GM19463 (cell line): Measurements from ENCODE around the gene AIP.

Source experiments
- ATAC-seq: cut with Tn5 transposase; IDR thresholded peaks from one replicate; pipeline ENCODE4 v1.9.1; 2021; ENCODE audit warnings: mild to moderate bottlenecking, moderate library complexity; ENCODE audit not compliant: unreplicated experiment

The AIP gene

DNA sequence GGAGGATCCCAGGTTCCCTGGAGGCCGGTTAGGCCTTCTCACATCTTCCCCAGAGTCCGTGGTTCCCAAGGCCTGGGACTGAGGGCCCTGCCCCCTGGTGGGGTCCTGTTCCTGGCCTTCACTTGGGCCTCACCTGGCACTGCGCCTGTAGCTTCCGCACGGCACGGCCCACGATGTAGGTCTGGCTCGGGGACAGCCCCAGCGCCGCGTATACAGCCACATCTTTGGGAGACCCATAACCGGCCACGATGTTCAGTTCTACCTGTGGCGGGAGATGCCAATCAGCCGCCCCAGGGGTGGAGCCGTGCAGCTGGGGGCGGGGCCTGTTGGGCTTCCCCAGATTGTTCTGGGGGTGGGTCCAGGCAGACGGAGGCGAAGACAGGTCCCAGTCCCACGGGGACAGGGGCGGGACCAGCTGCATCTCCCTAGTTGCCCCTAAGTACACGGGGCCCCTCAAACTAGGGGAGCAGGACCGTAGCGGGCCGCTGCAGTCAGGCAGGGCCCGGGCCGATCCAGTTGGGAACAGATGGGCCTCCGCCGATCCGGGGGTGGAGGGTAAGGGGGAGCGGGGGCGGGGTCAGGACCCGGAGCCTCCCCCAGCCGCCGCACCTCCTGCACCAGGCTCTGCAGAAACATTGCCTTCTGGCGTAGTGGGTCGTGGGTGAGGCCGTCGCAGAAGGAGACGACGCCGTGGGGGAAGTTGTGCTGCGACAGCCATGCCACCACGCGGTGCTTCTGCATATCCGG, 10.1 kb downstream of the AIP start:
- no peak for ATAC-seq

DNA sequence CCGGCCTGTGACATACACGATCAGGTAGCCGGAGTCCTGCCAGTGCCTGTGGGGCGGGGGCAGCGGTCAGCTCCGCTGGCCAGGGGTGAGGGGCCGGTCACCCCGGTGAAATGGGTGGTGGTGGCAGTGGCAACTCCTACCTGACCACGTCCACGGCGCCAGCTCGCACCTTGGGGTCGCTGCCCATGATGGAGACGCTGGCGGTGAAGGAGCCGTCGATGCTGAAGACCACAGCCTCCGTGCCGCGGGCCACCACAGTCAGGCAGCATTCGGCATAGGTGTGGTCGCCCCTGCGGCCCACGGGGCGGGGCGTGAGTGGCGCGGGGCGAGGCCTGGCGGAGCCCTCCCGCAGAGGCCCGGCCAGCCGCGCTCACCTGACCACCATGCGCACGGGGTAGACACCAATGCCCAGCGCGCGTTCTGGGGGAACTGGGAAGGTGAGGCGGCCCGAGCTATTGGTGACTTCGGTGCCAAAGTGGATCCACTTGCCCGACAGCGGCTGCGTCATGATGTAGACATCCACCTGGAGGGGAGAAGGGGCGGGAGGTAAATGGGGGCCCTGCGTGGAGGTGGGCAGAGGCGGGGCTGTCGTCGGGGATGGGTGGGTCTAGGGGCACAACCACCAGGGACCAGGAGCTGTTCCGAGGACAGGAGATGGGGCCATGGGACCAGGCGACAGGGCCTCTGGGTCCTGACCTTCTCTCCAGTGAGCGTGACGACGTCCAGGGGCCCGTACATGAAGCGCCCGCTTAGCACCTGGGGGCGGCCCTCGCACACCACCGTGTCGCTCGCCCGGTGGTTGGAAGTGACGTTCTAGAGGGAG, 10.9 kb downstream of the AIP start:
- ATAC-seq = no peak

DNA sequence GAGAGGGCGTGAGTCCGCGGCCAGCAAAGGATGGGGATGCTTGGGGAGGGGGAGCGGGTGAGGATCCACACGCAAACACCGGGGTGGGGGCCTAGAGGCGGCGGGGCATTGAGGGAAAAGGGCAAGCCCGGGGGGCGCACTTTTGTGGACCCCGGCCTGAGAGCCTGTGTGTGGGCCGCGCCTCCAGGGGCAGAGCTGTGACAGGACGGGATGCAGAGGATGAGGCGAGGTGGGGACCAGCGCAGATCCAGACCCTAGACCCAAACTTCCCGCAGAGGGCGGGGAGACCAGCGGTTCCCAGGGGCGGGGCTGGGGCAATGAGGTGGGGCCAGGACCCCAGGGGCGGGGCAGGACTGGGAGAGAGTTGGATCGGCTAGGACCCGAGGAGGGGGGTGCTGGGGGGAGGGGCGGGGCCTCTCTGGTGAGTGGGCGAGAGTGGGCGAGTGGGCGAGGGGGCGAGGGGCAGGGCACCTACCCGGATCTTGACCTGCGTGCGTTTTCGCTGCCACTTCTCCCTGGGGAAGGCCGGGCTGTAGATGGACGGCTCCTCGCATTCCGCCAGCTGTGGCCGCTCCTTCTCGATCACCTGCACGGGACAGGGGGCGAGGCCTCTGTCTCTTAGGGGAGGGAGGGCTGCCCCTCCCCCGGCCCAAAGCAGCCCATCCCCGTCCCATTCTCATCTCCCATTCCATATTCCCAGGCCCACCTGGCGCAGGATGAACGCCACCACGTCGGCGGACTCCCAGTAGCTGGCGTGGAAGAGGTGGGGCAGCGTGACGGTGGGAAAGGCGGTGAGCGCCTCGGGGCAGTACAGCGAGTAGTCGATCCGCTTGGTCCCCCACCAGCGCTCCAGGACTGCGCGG, 11.8 kb downstream of the AIP start:
- ATAC-seq = no peak

DNA sequence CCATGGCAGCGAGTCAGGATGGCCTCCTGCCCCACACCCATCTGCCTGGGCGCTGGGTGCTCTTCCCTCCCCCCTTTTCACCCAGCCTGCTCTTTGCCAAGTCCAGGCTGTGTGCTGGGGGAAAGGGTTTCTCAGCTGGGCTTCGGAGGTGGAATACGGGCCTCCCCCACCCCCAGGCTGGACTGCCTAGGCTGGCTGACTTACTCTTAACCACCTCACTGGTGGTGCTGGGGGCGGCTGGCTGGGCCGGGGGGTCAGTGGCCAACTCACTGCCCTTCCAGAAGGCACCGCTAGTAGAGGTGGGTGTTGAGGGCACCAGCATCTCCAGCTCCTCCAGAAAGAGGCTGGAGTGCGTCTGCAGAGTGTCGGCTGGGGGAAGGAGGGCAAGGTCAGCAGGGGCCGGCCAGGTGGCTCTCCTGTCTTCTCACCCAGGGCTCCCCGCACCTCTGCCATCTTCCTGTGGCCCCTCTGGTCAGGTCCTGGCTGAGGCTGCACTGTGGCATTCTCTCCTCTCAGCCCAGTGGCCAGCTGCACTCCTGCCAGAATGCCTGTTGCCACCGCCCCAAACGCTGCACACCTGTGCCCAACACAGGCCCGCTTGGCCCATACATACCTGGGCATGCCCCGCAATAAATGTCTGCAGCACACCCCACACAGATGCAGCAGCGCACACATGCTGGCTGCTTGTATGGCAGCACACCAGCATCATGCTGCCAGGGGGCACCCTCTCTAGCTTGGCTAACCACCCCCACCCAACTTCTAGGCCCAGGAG, 12.6 kb downstream of the AIP start:
- no peak for ATAC-seq

DNA sequence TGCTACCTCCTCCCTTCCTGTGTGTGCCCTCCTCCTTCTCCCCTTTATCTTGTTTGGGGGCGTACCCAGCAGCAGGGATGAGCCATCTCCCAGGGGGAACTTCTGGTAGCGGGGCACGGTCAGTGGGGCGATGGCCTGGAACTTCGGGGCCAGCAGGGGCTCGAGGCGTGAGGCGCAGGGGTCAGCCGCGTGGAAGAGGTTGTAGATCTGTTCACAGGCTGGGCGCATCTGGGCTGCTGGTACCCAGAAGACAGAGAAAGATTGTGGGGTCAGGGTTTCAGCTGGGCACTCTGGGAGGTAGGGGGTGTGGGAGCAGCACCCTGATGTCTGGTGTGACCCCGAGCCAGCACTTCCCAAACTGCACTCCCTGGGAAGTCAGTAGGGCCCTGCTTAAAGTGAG, 13.3 kb downstream of the AIP start:
- no peak for ATAC-seq

DNA sequence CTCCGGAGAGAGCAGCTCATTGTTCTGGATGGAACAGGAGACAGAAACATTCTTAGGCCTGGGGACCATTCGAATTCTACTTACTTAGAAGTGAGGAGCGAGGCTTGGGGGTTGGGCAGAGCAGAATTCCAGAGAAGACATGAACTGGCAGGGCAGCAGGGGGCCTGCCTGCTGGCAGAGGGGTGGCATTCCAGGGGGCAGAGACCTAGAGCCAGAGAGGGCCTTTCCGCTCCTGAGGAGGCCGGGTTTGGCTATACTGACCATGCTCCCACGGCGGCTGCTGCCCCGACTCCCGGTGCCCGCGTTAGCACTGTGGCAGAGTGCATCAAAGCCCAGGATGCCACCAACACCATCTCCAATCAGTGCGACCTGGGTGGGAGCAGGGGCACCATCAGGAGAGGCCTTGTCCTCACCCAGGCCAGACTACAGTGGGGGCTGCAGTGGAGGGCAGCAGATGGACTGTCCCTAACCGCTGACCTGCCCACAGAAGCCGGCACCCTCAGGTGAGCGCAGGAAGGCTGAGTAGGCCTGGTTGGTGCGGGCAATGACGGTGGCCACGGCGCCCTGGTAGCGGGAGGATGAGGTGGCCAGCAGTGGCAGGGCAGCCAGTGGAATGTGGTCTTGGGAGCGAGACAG, 14.9 kb downstream of the AIP start:
- ATAC-seq = no peak

DNA sequence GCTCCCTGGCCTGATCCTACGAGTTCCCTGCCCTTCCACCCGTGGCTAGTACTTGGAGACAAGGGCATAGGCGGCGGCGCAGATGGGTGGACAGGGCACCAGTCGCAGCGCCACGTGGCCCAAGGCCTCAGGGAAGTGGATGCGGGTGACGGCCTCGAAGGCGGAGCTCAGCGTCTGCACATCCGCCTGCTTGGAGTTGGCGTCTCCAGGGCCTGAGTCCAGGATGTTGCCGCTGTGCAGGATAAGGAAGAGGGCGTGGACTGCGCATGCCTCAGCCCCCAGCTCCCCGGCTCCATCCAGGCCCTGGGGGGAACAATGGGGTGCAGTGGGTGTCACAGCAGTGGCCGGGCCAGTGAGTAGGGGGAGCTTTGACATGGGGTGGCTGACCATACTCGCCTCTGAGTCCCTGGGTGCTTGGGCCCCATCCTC, 15.7 kb downstream of the AIP start:
- no peak for ATAC-seq

DNA sequence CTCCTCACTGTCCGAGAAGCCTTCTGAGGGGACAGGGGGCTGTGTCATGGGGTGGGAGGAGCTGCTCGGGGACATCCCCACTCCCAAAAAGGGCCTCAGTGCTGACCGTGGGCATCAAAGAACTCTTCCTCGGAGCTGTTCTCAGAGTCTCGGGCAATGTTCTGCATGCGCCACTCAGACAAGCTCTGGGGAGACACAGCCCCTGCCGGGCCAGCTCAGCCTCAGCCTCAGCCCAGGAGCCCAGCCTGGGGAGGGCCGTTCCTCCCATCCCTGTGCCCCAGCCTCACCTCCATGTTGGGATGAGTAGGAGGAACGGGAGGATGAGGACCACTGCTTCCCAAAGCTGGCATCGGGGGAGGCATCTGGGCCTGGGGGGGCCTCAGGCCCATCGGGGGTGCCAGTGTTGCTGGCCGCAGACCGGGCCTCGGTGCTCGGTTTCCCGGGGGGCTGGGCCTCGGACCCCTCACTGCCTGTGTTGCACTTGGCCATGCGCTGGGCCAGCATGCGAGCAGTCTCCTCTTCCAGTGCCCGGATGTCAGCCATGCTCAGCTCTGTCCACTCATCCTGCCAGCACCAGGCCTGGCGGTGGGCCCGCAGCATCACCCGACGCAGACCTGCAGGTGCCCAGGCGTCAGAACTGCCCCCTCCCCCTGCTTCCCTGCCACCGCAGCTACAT, 17.1 kb downstream of the AIP start:
- ATAC-seq = no peak

DNA sequence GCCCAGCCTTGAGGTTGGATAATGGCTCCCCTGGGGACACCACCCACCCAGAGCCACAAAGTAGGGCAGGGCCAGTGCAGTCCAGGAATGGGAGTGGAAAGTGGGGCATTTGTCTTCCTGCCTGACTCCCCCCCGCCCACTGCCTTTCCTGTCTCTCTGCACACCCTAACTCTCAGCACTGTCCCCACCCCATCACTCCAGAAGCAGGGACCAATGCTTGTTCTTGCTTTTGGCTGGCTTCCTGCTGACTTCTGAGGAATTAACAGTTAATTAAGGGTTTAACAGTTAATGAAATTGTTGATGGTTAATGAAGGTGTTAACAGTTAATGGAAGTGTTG, 17.6 kb downstream of the AIP start:
- no peak for ATAC-seq

DNA sequence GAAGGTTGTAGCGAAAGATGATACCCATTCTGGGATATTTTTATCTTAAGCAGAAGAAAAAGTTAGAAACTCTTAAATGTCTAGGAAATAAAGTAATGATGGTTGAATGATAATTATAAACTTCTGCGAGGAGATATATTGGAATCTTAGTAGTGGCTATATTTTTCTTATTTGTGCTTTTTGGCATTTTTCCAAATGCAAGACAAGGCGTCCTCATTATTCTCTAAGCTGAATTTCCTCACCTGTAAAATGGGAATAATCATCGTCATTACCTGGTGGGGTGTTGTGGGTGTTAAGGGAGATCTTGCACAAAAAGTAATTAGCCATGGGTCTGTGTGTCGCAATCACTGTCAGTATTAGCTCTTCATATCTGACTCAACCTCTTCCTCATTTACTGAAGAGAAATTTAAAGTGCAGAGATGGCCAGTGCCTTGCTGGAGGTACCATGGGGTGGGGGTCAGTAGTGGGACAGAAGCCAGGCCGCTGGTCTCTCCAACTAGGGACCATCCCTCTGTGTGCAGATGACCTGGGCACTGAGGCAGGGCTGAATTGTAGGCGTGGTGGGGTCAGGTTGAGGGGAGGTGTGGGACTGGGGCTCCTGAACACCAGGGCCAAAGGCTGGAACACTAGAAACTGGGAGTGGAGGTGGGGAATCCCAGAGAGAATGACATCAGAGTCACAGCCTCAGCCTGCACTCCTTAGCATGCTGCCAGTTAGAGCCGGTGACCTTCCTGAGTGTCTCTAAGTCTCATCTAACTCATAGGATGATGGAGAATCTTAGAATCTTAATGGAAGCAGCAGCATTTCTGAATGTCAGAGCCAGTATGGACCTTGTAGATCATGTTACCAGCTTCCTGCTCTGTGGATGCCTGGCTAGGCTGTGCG, 18.2 kb downstream of the AIP start:
- ATAC-seq = no peak

DNA sequence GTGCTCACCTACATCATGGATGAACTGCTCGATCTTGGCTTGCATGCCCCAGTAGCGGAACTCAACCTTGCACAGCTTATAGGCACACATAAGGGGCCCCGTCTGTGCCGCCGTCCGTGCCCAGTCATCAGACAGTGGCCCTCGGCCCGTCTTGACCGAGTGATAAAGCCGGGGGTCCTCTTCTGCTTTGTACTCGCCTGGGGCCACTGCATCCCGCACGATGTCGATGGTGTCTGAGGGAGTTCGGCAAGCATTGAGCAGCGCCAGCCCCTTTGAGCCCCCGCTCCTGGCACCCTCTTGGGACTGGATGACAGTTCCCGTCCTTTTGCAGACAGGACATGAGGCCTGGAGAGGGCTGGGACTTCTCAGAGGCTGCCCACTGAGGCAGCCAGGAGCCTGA, 19.0 kb downstream of the AIP start:
- ATAC-seq = no peak

DNA sequence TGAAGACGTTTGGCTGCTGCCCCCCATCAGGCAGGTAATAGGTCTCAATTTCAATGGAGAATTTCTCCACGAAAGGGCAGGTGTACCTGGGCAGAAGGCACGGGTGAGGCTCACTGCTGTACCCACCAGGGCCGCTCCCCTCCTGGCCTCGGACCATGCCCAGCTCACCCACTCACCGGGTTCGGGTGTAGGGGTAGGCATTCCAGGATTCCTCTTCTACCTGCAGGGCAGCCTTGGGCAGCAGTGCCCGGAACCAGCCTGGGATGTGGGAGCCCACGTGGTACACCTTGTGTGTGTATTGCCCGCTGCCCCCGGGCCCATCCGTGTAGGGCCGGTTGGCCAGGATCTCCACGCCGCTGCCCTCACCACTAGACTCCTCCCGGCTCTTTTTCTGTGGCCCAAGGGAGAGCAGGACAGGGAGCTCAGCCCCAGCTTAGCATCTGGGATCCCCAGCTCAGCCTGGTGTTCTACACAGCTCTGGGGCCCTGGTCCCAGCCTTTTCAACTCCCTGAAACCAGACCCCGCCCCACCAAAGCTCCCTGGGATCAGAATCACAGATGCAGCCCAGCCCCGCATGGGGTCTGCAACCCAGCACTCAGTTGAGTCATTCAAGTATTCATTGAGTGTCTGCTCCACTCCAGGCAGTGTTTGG, 19.6 kb downstream of the AIP start:
- ATAC-seq = no peak

DNA sequence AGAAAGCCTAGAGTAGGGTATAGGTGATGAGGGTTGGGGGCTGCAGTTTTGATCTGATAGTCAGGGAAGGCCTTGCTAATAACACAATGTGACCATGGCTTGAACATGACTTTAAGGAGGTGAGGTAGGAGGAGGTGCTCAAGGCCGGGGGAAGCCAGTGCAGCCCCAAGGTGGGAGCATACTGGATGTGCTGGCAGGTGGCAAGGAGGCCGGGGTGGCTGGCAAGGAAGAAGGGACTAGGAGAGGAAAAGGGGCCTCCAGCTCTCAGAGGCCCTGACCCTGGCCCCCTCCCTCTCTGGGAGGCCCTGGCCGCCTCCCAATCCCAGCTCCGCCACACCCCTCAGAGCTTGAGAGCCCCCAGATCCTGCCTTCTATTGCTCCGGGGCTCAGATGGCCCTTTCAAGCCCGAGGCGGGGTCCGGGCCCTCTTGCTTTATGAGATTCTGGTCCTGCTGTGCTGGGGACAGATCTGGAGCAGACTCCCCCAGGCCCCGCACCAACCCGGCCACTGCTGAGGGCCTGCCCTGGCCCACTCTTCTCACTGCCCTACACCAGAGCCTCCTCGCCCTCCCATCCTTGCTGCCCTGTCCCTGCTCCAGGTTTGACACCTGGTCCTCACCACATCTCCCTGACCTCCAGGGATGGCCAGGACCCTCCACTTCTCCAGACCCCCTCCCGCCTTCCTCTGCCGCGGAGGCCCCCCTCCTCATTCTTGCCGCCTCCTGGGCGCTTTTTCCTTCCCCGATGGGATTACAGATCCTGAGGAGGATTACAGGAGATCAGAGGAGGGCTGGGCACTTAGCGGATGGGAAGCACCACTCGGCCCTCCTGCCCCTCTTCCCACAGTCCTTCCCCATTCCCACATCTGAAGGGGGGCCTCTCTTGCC, 20.5 kb downstream of the AIP start:
- ATAC-seq = no peak

DNA sequence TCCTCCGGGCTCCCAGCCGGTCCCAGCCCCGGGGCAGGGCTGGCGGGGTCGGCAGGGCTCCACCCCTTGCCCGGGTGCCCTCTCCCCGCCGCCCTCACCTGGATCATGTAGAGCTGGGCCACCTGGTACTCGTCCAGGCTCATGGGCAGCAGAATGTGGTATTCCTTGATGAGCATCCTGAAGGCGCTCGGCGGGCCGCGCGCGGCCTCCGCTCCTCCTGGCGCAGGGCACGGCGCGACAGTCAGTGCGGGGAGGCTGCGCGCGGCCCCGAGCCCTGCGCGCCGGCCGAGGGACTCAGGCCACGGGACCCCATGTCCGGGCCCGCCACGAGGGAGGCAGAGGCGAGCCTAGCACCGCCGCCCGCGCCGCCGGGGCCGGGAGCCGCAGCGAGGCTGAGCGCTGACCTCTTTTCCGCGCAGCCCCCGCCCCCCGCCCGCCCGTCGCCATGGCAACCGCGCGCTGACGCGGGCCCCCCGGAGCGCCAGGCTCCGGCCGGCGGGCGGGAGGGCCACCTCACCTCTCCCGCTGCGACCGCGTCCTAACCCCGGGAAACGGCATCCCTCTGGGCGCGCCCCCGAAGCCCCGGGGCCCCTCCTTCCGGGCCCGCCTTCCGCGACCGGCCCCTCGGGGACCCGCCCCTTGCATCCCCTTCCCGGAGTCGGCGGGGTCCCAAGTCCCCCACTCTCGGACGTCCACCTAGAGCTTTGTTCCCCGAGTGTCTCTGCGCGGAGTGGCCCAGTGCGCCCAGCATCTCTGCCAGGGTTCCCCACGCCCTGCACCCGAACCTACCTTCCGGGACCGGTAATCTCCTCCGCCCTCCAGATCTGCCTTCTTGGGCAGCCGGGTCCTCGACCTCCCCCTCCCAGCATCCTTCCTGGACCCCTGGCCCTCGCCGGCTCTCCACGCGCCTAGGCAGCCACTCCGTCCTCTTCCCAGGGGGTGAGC, 21.5 kb downstream of the AIP start:
- ATAC-seq = no peak

DNA sequence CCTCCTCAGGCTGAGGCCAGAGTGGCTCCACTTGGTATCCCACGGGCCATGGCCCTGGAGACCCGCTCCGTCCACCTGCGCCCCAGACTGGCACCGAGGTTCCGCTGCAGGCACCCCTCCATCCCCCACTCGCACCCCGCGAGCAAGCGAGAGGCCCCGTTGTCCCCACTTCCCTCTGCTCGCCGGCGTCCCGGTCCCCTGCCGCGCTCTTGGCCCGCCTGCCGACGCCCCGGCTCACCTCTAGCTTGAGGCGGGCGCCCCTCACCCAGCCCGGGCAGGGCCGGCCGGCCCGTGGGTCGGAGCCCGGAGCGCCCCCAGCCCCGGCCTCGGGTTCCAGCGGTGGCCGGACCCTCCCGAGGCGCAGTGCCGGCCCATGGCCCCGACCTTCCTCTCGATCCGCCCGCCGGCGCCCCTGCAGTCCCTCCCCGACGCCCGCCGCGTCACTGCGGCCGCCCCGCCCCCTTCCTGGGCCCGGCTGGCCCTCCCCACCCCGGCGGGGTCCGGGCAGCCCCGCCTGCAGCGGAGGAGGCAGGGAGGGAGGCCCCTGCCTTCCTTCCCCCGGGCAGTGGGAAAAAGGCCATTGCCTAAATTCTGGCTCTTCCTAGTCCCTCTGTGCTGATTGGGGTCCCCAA, 22.2 kb downstream of the AIP start, which contains the start of gene PITPNM1:
Gene PITPNM1, minus strand, starts transcription at position 414 of the 632 bp plus-strand sequence. CDS start 1,183 bp downstream, outside the sequence.
- ATAC-seq = no peak
